Amniotic stem cell (primary cell): ENCODE results near the gene NDUFS7.

ENCODE experiments used
- DNase-seq: peaks from one replicate; lab custom pipeline; 2025; lab: John Stamatoyannopoulos, UW

The NDUFS7 gene

GRCh38 chr19:1386945-1387683, 3.4 kb downstream of the NDUFS7 start:
- no peak for DNase-seq

DNA sequence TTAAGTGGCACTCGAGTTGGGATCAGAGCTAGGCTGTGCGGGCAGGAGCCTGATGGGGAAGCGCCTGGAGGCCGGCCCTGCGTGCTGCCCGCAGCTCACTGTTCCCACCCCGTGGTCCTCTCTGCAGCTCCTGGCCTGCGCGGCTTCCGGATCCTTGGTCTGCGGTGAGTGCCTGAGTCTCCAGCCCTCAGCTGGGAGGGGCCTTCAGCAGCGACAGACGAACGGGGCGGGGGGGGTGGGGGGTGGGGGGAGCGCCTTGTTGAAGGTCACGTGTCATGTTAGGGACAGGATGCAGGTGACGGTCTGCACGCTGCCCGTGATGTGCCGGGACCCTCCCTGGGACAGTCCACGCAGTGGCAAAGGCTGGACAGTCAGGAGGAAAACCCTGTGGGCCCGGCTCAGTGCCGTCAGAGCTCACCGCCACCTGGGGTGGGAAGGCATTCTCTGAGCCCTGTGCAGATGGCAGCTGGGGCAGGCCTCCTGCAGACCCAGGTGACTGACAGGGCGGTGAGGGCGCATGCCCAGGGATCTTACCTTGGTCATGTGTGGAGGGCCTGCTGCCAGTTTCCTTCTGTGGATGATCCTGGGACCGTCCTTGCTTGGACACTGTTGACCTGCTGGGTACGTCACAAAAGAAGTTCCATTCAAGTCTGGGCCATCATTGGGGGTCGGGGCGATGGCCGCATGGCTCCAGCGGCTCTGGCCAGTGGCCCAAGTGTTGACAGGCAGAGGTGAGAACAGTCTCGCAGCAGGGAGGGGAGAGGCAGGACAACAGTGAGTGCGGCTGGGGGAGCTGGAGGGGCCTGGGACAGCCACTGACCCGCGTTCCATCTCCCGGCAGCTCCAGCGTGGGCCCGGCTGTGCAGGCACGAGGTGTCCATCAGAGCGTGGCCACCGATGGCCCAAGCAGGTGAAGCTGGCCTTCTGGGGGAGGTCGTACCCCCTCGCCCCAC, 4.3 kb downstream of the NDUFS7 start:
- DNase-seq = no peak

GRCh38 chr19:1388637-1389026, 4.9 kb downstream of the NDUFS7 start:
- no peak for DNase-seq

DNA sequence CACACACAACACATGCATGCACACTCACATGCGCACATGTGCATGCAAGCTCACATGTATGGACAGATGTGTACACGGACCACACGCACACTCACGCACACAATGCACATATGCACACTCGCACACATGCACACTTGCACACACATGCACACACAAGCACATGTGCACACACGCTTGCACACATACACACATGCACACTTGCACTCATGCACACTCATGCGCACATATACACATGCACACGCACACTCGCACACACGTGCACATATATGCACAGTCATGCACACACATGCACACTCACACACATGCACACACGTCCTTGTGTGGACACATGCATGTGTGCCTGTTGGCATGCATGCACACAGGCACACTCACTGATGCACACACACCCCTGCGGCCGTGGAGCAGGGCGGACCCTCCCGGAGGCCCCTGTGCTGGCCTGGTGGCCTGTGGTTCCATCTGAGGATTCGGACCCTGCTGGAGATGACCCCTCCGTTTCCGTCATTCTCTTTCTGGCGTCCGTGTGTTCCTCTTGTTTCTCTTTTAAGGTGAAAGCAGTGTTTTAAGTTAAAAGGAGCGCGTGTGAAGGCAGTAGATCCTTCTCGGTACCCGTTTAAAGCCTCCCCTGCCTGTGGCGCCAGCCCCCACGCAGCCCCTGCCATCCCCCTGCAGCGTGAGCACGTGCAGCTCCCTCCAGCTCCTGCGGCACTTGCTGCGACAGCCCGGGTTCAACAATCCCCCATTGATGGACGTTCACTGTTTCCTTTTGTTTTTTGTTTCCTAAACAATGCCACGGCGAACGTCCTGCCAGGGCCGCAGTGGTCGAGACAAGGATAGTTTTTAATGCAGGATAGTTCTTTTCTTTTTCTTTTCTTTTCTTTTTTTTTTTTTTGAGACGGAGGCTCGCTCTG, 5.6 kb downstream of the NDUFS7 start:
- no peak for DNase-seq

DNA sequence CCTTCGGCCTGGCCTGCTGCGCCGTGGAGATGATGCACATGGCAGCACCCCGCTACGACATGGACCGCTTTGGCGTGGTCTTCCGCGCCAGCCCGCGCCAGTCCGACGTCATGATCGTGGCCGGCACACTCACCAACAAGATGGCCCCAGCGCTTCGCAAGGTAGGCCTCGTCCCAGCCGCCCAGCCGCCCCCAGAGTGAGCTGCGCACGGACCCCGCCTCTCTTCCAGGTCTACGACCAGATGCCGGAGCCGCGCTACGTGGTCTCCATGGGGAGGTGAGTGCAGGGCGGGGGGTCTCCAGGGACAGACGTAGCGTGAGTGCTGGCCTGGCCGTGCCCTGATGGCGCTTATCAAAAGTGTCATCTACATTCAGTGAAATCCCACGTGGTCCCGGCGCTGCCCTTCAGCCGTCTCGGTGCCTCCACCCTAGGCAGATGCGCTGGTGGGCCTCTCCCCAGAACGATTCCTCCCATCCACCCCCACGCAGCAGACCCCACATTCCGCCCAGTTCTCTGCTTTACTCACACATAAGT, 7.2 kb downstream of the NDUFS7 start:
- no peak for DNase-seq

DNA sequence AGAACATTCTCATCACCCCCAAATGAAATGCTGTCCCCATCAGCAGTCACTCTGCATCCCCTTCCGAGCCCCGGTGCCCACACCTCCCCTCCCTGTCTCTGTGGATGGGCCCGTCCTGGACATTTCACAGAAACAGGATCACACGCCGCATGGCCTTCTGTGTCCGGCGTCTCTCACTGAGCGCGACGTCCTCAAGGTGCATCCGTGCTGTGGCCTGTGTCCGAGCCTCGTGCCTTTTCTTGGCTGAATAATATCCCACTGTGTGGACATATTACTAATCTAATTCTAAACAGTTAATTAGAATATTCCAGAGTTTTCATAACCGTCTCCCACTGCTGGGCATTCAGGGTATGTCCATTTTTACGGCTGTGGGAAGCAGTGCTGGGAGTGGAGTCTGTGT, 8.7 kb downstream of the NDUFS7 start:
- no peak for DNase-seq

DNA sequence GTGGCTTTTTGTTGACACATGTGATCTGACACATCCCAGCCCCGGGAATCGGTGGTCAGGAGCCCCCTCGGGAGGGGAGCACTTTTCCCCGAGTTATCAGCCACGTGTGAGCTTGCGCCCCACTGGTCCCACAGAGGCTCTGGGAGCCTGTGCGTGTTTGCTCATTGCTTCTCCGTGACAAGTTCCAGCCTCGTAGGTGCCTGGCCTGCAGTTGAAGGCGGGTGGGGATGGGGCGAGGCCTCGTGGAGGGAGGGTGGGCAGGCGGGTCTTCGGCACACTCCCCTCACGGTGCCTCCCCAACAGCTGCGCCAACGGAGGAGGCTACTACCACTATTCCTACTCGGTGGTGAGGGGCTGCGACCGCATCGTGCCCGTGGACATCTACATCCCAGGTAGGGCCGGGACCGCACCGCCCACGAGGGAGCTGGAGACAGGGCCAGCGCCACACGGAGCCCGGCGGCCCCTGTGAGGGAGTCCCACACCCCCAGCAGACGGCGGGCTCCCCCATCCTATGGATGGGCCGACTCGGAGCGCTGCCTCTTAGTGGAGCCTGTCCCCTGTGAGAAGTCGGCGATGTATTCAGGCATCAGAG, 9.3 kb downstream of the NDUFS7 start:
- no peak for DNase-seq

DNA sequence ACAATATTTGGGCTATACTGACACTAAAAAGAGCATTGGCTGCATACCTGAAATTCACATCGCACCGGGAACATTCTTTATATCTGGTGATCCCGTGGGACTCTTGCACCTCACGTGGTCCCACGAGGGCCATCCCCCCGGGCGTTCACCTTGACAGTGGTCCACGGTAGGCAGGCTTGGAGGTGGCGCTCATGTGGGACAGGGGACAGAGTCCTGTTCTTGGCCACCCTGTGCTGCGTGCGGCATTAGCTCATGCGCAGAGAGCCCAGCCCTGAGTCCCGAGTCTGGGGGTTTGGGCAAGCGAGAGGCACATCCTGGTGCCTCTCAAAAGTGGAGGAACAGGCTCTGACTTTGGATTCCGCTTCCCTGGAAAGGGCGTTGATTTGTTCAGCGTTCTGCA, 10.1 kb downstream of the NDUFS7 start:
- no peak for DNase-seq

DNA sequence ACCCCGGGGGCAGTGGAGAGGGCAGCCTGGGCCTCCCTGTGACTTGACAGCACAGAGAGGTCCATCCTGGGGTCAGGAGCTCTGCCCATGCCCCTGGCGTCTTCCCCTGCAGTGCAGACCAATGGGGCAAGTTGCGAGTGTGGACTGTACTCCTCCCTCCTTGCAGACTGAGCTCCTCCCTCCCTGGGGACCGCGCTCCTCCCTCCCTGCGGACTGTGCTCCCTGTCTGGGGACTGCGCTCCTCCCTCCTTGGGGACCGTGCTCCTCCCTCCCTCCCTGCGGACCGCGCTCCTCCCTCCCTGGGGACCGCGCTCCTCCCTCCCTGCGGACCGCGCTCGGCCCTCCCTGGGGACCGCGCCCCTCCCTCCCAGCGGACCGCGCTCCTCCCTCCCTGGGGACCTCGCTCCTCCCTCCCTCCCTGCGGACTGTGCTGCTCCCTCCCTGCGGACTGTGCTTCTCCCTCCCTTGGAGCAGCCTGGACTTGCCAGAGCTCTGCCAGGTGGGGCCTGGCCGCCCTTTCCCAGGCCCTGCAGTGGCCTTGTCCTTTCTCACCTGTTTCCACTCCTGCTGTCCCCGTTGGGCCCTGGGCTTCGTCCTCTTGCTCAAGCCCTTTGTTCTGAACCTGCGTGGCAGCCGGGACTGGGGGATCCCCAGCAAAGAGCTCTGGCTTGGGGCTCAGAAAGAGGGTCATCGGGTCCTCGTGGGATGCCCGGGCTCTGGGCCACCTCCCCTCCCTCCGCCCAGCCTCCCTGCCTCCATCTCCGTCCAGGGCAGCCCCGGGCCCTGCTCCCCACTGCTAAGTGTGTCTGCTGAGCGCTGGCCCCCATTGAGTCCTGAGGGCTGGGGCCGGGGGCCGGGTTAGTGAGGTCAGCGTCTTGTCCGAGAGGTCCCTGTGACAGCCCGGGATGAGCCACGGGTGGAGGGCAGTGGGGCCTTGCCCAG, 10.8 kb downstream of the NDUFS7 start:
- DNase-seq = no peak

- DNase-seq = no peak
Measured at GRCh38 chr19:1395194-1396018, 11.7 kb downstream of the NDUFS7 start.

DNA sequence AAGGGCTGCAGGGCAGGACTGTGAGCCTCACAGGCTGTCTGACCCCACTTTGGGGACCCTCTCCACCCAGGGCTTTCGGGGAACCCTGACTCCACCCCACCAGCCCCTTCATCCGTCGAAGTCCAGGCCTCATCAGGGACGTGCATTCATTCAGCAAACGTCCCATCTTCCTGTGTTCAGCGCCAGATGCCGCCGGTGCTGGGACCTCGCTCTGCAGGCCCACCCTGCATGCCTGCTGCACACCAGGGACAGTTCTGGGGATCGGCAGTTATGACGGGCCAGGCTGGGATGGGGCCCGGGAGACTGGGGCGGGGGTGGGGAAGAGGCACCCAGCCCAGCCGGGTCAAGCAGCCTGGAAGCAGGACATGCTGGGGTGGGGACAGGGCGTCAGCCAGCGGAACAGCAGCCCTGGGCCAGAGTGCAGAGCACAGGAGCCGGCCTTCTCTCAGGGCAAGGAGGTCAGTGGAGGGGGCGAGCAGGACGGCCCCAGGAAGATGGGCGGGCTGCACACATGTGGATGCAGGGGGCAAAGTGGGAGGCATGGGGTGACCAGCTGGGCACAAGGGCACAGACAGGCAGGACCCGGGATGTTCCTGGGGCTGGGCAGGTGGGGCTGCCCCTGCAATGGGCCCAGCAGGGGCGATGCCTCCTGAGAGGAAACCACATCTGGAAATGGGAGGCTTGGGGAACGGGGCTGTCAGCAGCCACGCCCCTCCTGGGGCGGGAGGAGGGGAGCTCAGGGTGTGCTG, 12.5 kb downstream of the NDUFS7 start:
- no peak for DNase-seq

DNA sequence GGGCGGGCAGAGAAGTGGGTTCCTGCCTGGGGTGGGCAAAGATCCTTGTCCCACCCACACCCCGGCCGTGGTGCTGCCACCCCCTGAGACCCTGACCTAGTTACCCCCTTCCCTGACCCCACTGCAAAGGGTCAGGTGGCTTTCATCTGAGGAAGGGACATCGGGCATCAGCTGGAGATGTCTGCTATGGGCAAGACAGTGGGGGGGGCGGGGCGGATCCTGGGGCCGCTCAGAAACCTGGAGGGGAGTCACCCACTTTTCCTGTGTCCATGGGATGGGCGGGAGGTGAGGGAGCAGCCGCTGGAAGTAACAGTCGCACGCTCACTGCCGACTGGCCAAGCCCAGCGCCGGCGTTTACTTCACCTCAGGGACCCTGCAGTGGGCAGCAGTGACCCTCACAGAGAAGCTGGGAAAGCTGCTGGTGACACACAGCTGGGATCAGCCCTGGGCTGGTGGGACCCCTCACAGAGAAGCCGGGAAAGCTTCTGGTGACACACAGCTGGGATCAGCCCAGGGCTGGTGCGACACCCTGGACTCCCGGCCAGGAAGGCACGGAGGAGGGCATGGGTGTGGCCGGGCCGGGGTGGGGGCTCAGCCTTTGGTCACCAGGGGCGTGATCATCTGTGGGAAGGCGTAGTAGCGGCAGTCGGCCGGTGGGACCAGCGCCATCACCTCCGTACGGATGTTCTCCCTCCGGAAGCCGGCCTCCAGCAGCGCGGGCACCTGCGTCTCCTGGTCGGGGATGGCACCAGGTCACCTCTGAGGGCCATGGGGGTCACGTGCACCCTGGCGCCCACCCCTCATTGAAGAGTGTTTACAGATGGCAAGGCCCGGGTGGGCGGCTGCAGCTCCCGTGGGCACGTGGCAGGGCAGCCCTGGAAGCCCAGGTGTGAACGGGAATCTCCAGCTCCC, 13.3 kb downstream of the NDUFS7 start:
- no peak for DNase-seq

DNA sequence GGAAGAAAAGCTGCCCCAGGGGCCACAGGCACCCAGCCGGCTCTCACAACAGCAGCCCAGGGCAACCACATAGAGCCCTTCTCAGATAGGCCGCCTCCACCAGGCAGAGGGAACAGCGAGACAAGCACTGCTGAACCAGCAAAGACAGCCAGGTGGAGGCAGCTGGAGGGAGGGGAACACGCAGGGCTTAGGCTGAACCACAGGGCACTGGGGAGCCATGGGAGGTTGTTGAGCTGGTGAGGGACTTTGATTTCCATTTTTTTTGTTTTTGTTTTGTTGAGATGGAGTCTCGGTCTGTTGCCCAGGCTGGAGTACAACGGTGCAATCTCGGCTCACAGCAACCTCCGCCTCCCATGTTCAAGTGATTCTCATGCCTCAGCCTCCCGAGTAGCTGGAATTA, 14.1 kb downstream of the NDUFS7 start:
- DNase-seq = no peak

DNA sequence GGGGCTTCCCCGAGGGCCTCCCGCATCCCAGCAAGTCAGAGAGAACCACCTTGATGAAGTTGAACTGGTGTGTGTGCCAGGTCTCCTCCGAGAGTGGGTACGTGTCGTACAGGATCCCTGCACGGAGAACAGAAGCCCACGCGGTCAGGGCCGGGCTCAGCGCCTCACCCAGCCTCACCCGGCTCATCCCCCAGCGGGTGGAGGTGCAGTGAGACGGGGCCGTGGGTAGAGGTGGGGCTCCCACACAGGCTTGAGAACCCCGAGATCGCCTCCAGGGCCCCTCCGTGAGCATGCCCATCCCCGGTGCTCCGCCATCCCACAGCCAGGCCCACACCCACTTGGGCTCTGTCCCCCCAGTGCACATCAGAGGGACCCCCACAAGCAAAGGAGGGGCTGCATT, 15.4 kb downstream of the NDUFS7 start:
- DNase-seq = no peak

GRCh38 chr19:1399745-1400144, 16.0 kb downstream of the NDUFS7 start:
- no peak for DNase-seq

DNA sequence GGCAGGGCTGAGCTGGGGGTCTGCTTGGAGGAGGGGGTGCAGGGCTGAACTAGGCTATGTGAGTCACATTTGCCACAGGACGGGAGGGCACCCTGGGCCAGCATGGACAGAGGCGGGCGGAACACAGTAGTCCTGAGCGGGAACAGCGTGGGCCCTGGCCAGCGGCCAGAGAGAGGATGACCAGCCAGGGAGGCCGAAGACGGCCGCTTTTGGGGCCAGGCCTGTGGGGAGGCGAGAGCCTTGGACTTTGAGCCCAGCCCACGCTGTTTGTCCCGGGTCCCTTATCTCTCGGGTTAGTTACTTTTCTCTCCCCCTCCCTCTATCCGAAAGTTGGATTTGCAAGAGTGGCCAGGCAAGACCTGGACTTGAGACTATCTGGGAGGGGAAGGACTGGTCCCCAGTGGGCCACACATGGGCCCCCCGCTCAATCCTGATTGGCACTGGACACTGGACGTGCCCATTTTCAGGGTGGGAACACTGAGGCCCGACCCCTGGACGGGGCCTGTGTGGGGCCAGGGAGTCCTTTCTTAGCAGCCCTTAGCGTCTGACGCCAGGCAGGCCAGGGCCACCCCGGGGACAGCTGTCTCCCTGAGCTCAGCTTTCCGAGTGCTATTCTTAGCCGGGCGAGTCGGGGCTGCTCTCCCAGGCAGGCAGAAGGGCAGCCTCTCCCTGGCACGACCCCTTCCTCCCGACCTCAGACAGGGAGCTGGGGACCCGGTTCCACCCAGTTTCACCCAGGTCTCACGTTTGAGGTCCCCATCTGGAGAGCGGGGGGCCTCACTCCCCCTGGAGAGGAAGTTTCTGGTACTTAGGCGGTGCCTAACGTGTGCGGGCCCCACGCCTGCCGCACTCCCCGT, 16.8 kb downstream of the NDUFS7 start:
- DNase-seq = no peak
